OCI-LY3 (cell line): ENCODE data around the gene TPH2.

Experiments used
- EZH2phosphoT487 ChIP-seq: fragments of 200-600 bp; shearing (Covaris generic); IDR thresholded peaks from 2 replicates; pipeline ENCODE4 v1.6.1; 2018; ENCODE audit warnings: antibody characterized with exemption, mixed run types, low read depth
- TF ChIP-seq, protein P1 (sequence below): fragments of 200-600, 300-600 bp; sonication (generic); IDR thresholded peaks from 2 replicates; pipeline ENCODE4 v1.5.1; 2014; ENCODE audit warnings: antibody characterized with exemption, low read length, low read depth

- TF ChIP-seq, protein P1, sequence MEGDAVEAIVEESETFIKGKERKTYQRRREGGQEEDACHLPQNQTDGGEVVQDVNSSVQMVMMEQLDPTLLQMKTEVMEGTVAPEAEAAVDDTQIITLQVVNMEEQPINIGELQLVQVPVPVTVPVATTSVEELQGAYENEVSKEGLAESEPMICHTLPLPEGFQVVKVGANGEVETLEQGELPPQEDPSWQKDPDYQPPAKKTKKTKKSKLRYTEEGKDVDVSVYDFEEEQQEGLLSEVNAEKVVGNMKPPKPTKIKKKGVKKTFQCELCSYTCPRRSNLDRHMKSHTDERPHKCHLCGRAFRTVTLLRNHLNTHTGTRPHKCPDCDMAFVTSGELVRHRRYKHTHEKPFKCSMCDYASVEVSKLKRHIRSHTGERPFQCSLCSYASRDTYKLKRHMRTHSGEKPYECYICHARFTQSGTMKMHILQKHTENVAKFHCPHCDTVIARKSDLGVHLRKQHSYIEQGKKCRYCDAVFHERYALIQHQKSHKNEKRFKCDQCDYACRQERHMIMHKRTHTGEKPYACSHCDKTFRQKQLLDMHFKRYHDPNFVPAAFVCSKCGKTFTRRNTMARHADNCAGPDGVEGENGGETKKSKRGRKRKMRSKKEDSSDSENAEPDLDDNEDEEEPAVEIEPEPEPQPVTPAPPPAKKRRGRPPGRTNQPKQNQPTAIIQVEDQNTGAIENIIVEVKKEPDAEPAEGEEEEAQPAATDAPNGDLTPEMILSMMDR, result no peak
- no peak for TF ChIP-seq EZH2phosphoT487
Measured at GRCh38 chr12:72006766-72007165, 68.1 kb downstream of the TPH2 start.
